SW 1271 (cell line): ENCODE results near the gene PRPF4.
A peak's percentile ranks its signal among the peaks of the same experiment; 100 is the strongest.

Experiments
- DNase-seq, 2 experiments: peaks; one replicate each; lab custom pipeline; 2025; lab: John Stamatoyannopoulos, UW

PRPF4 gene

DNA sequence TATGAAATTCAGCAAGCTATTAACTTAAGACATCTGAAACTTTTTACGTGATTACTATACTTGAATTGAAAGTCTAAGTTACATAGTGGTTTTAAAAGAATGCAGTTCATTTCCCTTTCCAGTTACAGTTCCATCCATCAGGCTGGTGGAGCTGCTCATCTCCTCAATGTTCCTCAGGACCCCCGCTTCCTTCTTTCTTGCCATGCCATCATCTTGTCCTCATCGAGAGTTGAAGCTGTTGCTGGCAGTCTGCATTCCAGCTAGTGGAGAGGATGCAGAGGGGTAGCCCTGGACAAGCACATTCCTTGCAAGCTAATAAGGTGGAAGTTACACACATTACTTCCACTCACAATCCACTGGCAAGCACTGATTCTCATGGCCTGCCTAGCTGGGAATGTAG lies 36.5 kb downstream of the PRPF4 start:
- no peak for DNase-seq

DNA sequence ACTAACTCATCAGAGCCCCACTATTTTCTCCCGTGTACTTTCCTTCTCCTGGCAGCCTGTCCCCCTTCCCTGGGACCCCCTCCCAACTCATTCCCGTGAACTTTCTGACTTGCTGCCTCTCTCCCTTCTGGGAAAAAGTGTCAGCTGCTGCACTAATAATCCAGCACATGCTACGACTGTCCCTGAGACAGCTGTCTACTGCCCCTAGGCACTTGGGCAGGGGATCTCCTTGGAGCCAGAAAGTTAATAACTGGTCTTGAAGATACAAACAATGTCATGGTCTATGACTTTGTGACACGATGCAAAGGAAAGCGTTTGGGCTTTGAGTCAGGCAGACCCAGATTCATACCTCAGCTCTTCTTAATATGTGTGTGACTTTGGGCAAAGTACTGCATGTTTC lies 37.8 kb downstream of the PRPF4 start:
- no peak for DNase-seq

DNA sequence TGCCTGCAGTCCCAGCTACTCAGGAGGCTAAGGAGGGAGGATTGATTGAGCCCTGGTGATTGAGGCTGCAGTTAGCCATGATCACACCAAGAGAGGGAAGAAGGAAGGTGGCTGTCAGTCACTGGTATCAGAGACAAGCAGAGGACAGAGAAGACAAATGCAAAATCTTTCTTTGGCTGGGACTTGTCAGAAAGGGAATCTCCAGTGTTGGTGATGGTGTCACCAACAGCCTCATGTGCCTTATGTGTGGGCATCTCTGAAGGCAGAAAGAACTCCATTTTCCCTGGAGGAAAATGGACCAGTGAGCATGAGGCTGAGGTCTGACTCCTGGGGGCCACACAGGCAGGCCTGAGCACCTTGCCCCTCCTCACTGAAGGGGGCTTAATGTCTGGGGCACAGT lies 39.8 kb downstream of the PRPF4 start:
- no peak for DNase-seq

DNA sequence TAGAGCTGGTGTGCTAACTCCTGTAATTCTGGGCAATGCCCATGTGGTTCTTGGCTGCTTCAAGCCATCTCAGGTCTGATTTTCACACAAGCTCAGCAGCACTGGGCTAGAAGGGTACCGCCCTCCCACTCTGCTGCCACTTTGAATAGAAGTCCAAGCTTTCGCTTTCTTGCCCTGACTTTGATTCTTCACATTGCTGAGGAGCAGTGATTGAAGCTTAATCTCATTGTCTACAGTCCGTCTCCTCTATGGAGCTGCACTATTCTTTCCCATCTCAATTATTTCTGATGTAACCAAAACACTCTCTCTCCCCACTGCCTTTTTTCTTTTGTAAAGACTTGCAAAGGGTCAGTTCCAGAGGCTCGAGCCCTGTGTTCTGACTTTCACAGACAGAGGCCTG lies 40.6 kb downstream of the PRPF4 start:
- no peak for DNase-seq

DNA sequence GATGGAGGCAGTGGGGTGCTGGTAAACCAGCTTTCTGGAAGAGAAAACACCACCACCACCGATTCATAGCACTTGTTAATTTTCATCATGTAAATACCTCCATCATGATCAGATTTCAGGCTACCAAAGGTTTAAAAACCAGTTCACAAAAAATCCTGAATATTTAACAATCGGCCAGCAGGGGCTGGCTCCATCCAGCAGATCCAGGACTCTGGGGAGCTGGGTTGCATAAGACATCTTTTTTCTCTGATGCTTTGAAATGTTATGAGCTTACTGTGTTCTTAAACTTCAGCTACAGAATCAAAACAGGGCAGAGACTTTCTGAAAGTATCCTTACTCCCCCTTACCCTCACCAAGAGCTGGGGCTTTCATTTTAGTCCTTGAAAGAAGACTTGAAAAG lies 42.3 kb downstream of the PRPF4 start:
- no peak for DNase-seq

DNA sequence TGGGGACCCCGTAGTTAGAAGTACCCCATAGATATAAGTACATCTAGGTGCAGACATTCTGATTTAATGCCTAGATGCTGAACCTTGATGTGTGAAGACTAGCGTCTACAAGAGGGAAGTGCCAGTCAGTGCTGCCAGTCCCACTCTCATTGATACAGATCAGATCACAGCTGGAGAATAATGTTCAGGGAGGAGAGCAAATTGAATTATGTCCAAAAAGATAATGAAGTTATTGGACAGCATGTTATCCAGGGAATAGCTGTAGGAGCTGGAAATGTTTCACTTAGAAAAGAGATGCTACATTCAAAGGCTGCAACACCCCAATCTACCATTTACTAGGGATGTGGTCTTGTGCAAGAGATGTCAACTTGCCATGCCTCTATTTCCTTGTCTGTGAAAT lies 43.6 kb downstream of the PRPF4 start:
- no peak for DNase-seq

DNA sequence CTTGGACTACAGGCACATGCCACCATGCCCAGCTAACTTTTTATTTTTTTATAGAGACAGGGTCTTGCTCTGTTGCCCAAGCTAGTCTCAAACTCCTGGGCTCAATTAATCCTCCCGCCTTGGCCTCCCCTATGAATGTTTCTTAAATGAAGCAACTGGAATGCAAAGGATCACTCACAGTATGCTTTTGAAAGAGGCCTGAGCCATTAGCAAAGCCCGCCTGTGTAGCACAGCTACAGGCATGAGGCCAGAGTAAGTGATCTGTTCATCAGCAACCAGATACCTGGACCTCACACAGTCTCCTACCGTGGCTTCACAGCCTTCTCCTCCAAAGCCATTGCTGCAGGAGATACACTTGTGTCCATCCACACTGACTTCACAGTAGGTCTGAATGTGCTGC lies 44.6 kb downstream of the PRPF4 start:
- DNase-seq, result no peak

DNA sequence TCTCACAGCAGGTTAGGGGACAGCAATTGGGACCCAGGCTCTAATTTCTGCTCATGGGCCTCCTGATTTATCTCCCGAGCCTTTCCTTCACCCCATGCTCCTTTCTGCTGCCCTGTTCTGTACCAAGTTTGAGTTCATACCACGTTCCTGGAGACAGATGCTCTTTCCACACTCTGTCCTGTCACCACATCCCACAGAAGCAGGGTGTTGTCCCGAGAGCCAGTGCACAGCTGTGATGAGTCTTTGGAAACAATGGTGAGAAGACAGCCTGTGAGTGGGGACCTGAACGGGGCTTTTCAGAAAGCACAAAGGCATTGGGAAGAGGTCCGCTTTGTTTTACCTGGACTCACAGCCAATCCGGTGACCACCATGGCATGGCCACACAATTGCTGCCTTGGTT lies 47.2 kb downstream of the PRPF4 start:
- no peak for DNase-seq

DNA sequence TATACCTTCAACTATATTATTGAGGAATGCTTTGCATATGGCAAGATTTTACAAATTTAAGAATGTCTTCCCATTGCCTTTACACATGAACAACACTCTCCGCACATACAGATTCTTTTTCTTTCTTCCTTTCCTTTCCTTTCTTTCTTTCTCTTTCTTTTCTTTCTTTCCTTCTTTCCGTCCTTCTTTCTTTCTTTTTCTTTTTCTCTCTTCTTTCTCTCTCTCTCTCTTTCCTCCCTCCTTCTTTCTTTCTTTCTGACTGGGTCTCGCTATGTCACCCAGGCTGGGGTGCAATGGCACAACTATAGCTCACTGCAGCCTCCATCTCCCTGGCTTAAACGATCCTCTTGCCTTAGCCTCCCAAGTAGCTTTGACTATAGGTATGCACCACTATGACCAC lies 50.8 kb downstream of the PRPF4 start:
- no peak for DNase-seq

DNA sequence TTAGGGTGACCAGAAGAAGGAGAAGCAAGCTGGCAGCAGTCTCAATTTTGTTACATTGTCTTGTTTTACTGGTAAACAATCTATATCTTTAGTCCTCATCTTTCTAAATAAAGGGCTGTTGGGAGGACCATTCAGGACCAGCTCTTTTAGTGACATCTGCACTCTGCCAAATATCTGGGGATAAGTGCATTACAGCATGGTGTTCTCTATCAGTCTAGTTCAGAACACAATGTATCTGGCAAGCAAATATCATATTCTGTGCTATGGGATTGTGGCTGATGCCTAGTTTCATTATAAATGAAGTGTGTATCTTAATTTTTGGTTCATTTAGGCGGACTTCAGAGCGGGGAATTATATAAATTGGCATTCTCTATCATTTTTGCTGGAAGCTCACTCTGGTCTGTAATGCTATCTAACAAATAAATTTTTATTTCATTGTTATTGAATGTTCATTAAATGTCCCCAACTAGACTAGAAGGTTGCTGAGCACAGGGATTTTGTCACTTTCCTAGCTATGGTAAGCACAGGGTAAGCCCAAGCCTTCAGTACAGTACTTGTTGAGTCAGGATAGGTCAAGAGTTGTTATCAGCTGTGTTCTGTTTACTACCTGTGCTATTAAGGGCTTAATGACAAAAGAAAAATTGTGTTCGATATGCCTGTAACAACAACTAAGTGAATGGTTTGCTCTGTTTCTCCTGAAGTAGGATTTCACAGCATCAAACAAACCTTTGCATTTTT lies 52.8 kb downstream of the PRPF4 start:
- no peak for DNase-seq

DNA sequence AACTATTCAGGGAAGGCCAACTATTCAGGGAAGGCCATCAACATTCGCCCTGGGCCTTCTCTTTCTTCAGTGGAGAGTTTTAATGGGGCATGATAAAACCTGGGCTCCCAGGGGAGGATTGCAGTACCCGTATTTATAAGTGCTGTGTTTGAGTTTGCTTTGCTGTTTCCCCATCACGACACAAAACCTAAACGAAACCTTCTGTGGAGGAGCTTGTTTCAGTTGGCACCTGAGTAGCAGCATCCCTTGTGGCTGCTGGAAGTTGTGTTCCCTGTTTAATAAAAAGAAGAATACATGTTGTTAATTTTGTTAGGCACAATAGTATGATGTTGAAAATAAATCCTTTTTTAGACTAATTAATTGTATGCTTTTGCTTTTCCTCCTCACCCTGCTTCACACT lies 56.3 kb downstream of the PRPF4 start:
- no peak for DNase-seq

DNA sequence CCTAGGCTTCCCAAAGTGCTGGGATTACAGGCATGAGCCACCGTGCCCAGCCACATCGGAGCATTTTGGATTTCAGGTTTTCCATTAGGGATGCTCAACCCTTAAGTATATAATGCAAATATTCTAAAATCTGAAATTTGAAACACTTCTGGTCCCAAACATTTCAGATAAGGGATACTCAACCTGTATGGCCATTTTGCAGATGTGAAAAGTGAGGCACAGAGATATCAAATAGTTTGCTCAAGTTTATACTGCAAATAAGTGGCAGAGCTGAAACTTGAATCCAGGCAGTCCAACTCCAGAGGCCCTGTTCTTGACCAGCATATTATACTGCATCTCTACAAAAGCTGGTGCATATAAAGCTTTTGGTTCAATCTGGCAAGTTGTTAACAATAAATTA lies 62.3 kb downstream of the PRPF4 start:
- DNase-seq, result no peak

DNA sequence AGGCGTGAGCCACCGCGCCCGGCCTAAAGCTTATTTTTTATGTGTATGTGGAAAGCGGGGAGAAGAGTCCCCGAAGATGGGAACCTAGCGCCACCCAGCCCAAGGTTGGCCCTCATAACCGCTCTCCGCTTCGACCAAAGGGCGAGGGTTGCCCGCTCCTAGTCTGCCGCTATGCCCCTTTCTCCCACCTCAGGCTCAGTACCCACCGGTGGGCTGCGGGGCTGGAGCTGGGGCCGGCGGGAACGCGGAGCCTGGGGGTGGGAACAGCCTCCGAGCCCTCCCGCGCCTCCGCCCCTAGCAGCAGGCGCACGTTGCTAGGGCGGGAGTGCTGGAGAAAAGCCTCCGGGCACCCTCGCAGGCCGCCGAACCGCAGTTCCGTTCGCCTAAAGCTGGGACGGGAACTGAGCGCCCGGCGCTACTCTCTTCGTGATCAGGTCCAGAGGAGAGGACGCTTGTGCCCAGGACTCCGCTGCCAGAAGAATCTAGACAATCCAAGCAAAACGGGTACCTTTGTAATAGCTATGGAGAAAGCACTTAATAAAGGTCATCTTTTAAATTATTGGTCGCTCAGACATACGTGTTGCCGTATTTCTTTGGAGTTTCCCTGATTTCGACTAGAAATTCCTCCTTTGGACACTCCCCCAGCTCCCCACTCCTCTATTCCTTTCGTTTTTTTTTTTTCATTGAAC lies 64.7 kb downstream of the PRPF4 start, which contains the start of gene WDR31:
WDR31 (minus strand) TSS at position 265 of the 689 bp plus-strand sequence. CDS start 8,253 bp downstream, outside the sequence.
- peak; percentile 24 to 84 for DNase-seq

DNA sequence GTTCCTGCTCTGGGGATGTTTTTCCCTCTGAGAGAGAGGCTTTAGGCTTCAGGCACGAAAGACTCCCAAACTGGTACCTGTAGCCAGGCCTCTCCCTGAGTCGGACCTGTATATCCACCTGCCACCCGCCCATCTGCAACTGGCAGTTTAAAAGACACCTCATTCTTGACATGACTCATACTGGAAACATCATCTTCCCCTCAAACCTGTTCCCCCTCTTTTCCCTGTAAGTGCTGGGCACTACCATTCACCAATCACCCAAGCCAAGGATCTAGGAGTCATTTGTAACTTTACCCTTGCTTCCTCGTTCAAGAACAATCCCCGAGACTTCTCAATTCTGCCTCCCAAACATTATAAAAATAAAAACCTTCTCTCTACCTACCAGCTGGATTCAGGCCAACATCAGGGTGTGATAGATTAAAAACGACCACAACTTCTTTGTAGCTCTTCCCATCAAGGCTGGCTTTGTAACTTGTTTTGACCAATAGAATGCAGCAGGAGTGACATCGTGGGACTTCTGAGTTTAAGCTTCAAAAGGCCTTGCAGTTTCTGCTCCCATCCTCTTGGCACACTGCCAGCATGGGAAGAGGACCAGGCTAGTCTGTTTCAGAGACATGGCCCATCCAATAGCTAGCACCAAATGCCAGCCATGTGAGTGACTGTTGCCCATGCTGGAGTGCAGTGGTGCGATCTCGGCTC lies 66.4 kb downstream of the PRPF4 start:
- no peak for DNase-seq
